D721Med (cell line): ENCODE measurements around the gene ABHD8.

Source experiments
- DNase-seq: peaks from one replicate; pipeline ENCODE4 v3.0.0; 2011; ENCODE audit warnings: low spot score; ENCODE audit not compliant: insufficient read length
- FAIRE-seq: peaks from 2 replicates; lab custom pipeline; 2011; peaks lifted over from hg19 to GRCh38; lab: Jason Lieb, UNC
- CTCF ChIP-seq: IDR thresholded peaks from 2 replicates; pipeline ENCODE4 v1.5.1; 2012; ENCODE audit warnings: mild to moderate bottlenecking, control low read depth; ENCODE audit not compliant: insufficient read depth; ENCODE audit errors: missing control alignments

Gene ABHD8

GRCh38 chr19:17309198-17309964 is 6.2 kb upstream of the ABHD8 start, which contains the start of gene DDA1:
Gene DDA1 (plus strand): TSS chr19:17309563. CDS start chr19:17309655, 92 bp downstream.
- peak; percentile 55 for FAIRE-seq
- no peak for TF ChIP-seq CTCF
- DNase-seq, result peak; percentile 99

- FAIRE-seq, result no peak
These were observed 4.7 kb upstream of the ABHD8 start for GRCh38 chr19:17307876-17308377.

GRCh38 chr19:17306285-17306714 is 3.1 kb upstream of the ABHD8 start:
- FAIRE-seq (no peak), DNase-seq (no peak)
- no peak for TF ChIP-seq CTCF

More at GRCh38 chr19:17307876-17308377, 4.7 kb upstream of the ABHD8 start:
- no peak for DNase-seq
- no peak for TF ChIP-seq CTCF

- FAIRE-seq (no peak), DNase-seq (peak; percentile 77)
- TF ChIP-seq CTCF, result peak; percentile 59
These were observed 2.5 kb upstream of the ABHD8 start, which contains the start of gene MRPL34 for GRCh38 chr19:17305517-17306284. Gene MRPL34 (plus strand): TSS chr19:17305872. CDS start chr19:17305893, 21 bp downstream.

GRCh38 chr19:17305216-17305516 is 1.9 kb upstream of the ABHD8 start:
- TF ChIP-seq CTCF, result no peak
- no peak for DNase-seq
- no peak for FAIRE-seq

GRCh38 chr19:17304386-17305215 is 1.4 kb upstream of the ABHD8 start:
- DNase-seq (no peak), FAIRE-seq (no peak)
- no peak for TF ChIP-seq CTCF
